ENCODE results near the gene OTOA.
"Not testable (repeated sequence)": the region's sequence is repeated elsewhere in the genome, so short reads cannot be mapped to it uniquely, and the experiment has no call there.

Gene OTOA

GRCh38 chr16:21666772-21667171 lies 3.0 kb downstream of the OTOA start:
- in situ Hi-C loops (cut with MboI; ENCODE audit: low sequenced_read_pairs), result no loop called here

DNA sequence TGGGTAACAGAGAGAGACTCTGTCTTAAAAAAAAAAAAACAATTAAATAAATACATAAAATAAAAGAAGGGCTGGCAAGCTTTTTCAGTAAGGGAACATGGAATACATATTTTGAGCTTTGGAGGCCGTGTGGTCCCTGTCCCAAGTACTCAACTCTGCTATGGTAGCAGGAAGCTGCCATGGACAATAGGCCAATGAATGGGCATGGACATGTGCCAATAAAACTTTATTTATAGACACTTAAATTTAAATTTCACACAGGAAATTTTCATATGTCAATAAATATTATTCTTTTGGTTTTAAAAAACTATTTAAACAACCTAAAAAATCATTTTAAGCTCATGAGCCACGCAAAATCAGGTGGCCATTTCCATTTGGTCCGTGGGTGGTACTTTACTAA lies 3.8 kb downstream of the OTOA start:
- in situ Hi-C loops (cut with MboI; ENCODE audit: low sequenced_read_pairs), result no loop called here

DNA sequence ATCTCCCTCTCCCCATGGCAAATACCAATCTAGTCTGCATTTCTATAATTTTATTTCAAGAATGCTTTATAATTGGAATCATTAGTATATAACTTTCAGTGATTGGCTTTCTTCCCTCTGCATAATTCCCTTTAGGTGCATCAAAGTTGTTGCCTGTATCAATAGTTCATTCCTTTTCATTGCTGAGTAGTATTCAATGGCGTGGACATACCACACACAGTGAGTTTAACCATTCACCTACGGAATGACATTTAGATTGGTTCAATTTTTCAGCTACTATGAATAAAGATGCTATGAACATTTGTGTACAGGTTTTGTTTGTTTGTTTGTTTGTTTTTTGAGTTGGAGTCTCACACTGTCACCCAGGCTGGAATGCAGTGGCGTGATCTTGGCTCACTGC lies 9.7 kb downstream of the OTOA start:
- in situ Hi-C loops (cut with MboI; ENCODE audit: low sequenced_read_pairs), result no loop called here

DNA sequence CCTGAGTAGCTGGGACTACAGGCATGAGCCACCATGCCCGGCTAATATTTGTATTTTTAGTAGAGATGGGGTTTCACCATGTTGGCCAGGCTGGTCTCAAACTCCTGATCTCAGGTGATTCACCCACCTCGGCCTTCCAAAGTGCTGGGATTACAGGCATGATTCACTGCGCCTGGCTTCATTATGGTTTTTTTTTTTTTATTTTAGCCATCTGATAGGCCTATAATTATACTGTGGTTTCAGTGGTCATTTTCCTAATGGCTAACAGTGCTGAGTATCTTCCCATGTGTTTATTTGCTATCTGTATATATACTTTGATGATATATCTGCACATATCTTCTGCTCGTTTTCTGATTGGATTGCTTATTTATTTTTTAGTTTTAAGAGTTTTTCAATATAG lies 10.7 kb downstream of the OTOA start:
- in situ Hi-C loops (cut with MboI; ENCODE audit: low sequenced_read_pairs), result not testable (repeated sequence)

GRCh38 chr16:21680714-21681113 lies 16.9 kb downstream of the OTOA start:
- in situ Hi-C loops (cut with MboI; ENCODE audit: low sequenced_read_pairs), result not testable (repeated sequence)

DNA sequence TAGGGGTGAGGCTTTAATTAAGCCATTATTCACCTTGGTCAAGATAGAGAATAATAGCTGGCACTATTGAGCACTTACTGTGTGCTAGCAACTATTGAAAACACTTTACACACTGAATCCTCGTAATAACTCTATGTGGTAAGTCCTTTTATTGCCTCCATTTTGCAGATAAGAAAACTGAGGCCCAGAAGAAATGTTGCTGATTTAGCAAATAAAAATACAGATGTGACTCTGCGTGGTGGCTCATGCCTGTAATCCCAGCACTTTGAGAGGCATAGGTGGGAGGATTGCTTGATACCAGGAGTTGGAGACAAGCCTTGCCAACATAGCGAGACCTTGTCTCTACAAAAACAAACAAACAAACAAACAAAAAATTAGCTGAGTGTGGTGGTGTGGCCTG lies 19.4 kb downstream of the OTOA start:
- in situ Hi-C loops (cut with MboI; ENCODE audit: low sequenced_read_pairs), result no loop called here

- in situ Hi-C loops (cut with MboI; ENCODE audit: low sequenced_read_pairs), result no loop called here
Measured at GRCh38 chr16:21684199-21684598, 20.4 kb downstream of the OTOA start.

DNA sequence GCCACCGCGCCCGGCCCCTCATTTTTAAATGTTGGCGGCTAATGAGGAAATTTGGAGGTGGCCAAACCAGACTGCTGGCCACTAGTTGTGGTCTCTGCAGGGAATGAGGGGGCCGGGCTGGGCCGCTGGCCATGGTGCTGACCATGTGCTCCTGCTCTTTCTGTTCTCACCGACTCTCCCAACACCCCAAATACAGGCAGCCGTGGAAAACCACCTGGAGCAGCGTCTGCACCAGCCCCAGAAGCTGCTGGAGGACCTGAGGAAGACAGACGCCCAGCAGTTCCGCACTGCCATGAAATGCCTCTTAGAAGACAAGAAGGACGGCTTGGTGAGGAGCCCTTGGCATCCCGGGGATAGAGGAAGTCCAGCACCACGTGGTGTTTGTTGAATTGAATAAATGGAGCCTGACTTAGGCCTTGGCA lies 21.3 kb downstream of the OTOA start:
- in situ Hi-C loops (cut with MboI; ENCODE audit: low sequenced_read_pairs), result no loop called here

DNA sequence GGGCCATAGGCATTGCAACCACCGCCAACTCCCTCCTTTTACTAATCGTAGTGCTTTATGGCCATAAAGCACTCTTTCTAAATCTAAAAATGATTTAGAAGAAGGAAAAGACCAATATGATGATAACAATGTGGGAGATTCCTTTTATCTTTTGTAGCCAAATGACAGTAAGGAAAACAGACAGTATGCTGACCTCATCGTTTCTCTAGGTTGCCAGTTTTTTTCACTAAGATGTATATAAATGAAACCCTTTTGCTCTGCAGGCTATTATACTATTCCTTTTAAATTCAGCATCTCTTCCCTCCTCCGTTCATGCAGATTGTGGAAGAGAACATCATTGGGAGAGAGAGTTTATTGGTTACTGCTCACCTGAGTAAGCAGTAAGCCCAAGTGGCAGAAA lies 25.3 kb downstream of the OTOA start:
- in situ Hi-C loops (cut with MboI; ENCODE audit: low sequenced_read_pairs), result no loop called here

DNA sequence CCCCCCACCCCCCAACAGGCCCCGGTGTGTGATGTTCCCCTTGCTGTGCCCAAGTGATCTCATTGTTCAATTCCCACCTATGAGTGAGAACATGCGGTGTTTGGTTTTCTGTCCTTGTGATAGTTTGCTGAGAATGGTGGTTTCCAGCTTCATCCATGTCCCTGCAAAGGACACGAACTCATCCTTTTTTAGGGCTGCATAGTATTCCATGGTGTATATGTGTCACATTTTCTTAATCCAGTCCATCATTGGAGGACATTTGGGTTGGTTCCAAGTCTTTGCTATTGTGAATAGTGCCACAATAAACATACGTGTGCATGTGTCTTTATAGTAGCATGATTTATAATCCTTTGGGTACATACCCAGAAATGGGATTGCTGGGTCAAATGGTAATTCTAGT lies 27.2 kb downstream of the OTOA start:
- in situ Hi-C loops (cut with MboI; ENCODE audit: low sequenced_read_pairs), result not testable (repeated sequence)

GRCh38 chr16:21694609-21695008 lies 30.8 kb downstream of the OTOA start:
- in situ Hi-C loops (cut with MboI; ENCODE audit: low sequenced_read_pairs), result no loop called here

GRCh38 chr16:21697032-21697431 lies 33.3 kb downstream of the OTOA start:
- in situ Hi-C loops (cut with MboI; ENCODE audit: low sequenced_read_pairs), result no loop called here

DNA sequence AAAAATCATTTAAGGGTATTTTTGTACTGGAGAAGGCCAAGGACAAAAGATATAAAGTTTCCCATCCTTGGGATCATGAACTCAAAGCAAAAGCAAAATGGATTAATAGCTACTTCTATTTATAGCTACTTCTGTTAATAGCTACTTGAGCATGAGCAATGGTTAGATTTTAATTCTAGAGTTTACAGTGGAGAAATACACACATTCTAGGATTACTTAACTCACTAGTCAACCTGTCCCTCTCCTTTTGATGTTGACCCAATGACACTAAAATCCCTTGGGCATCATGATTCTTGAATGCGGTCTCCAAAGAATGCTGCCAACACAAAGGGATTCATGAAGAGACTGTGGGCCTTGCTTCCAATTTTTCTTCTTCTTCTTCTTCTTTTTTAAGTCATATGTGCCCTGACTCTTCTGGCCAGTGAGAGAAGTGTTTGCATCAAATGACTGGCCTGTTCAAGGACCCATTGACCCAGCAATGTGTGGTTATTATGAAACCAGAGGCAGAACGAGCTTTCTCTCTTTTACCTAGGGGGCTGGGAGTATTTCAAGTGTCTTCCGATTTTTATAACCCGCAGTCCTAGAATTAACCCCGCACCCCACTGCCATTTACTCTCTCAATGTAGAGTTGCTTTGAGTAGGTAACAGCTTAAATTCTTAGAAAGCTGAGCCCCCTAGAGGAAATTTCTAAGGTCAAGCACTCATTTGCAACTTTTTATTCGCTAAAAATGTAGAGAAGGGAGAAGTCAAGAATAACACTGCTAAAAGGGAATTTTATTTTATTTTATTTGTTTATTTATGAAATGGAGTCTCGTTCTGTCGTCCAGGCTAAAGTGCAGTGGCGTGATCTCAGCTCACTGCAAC lies 34.6 kb downstream of the OTOA start:
- in situ Hi-C loops (cut with MboI; ENCODE audit: low sequenced_read_pairs), result no loop called here

- in situ Hi-C loops (cut with MboI; ENCODE audit: low sequenced_read_pairs), result loop anchor here (25.0 kb wide), 1 partner anchor 236 kb away; no protein-coding TSS in a partner anchor
Measured at GRCh38 chr16:21701271-21701670, 37.5 kb downstream of the OTOA start.

GRCh38 chr16:21702276-21702675 lies 38.5 kb downstream of the OTOA start:
- in situ Hi-C loops (cut with MboI; ENCODE audit: low sequenced_read_pairs), result loop anchor here (25.0 kb wide), 1 partner anchor 235 kb away; no protein-coding TSS in a partner anchor

DNA sequence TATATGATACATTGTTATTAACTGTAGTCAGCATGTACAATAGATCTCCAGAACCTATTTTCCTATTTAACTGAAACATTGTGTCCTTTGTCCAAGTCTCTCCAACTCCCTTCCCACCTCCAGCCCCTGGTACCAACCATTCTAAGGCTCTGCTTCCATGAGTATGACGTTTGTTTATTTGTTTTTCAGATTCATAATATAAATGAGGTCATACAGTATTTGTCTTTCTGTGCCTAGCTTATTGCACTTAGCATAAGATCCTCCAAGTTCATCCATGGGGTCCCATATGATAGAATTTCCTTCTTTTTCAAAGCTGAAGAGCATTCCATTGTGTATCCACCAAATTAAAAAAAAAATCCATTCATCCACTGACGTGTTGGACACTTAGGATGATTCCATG lies 39.4 kb downstream of the OTOA start:
- in situ Hi-C loops (cut with MboI; ENCODE audit: low sequenced_read_pairs), result loop anchor here (25.0 kb wide), 1 partner anchor 234 kb away; no protein-coding TSS in a partner anchor

DNA sequence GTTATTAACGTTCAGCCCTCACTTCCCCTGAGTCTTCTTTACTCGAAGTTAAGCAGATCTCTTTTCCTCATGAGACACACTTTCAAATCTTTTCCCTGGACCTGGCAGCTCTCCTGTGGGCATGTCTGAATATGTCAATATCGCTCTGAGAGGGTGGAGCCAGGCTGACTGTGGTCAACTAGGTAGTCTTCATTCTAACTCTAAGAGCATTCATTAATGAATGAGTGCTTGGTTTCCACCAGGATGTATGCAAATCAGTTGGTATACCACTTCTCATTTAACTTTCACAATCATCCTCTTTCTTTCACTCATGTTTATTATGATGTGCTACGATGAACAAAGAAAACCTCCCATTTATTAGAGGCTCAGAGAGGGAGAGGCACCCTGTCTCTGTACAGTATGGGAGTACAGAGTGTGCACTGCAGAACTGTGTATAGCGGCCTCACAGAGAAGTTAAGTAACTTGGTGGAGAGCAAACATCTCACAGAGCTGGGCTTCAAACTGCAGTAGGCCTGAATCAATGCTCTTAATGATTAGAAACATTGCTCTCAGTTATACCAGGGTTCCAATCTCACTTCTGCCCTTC lies 39.9 kb downstream of the OTOA start:
- in situ Hi-C loops (cut with MboI; ENCODE audit: low sequenced_read_pairs), result loop anchor here (25.0 kb wide), 1 partner anchor 234 kb away; no protein-coding TSS in a partner anchor

GRCh38 chr16:21704266-21704665 lies 40.5 kb downstream of the OTOA start:
- in situ Hi-C loops (cut with MboI; ENCODE audit: low sequenced_read_pairs), result loop anchor here (25.0 kb wide), 1 partner anchor 233 kb away; no protein-coding TSS in a partner anchor

GRCh38 chr16:21704733-21705132 lies 41.0 kb downstream of the OTOA start:
- in situ Hi-C loops (cut with MboI; ENCODE audit: low sequenced_read_pairs), result loop anchor here (5.0 to 25.0 kb wide), 2 partner anchors 117 to 233 kb away; no protein-coding TSS in a partner anchor

DNA sequence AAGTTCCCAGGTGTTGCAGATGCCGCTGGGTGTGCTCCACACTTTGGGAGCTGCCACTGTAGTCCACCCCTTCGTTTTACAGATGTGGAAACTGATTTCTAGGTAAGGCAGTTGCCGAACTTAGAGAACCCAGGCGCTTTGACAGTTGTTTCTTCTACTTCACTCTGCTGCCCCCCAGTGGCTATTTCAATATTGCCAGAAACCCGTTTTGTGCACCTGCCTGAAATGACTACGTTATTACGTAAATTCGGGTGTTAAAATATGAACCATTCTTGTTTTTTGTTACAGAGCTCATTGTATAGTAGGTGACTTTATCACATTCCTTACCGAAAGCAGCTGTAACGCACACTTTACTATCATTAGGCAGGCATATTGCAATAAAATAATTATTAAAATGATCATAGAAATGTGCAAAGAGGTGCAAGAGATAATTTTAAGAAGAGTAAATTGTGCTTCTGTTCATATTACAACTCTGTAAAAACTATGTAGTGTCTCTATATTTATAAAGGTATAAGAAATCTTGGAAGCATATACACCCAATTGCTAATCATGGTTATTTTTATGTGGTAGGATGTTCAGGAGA lies 44.9 kb downstream of the OTOA start:
- in situ Hi-C loops (cut with MboI; ENCODE audit: low sequenced_read_pairs), result loop anchor here (5.0 to 25.0 kb wide), 2 partner anchors 121 to 229 kb away; no protein-coding TSS in a partner anchor

GRCh38 chr16:21710938-21711337 lies 47.2 kb downstream of the OTOA start:
- in situ Hi-C loops (cut with MboI; ENCODE audit: low sequenced_read_pairs), result loop anchor here (25.0 kb wide), 1 partner anchor 226 kb away; no protein-coding TSS in a partner anchor
